ENCODE results near the gene CENPU. TPM values are rescaled to one million over a fixed set of nuclear protein-coding genes. Genes with fewer than 3 reads are reported as not detected.

Gene CENPU
- total RNA-seq, 1 experiment from 2014 or later: 124 TPM

DNA sequence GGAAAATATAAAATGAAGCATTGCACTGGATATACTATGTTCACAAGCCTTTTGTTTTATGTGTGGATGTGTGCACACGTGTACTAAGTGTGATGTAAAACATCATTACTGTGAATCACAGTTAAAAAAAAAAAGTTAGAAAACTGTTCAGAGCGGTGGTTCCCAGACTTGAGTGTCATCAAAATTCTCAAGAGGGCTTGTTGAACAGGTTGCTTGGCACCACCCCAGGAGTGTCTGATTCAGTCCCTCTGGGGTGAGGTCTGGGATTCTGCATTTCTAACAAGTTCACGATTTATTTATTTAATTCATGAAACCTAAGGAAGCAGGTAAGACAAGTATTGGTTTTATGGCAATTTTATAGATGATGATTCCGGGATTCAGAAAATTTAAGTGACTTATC is 1.8 kb downstream of the CENPU start:
- Histone ChIP-seq H3K27ac (ENCODE audit: insufficient read length, low read depth, low read length) (no peak overlapping the region), H3K23ac (ENCODE audit: insufficient read length, low read depth, low read length) (no peak overlapping the region), H3K4ac (ENCODE audit: low read depth, low read length) (no peak overlapping the region), H3K14ac (ENCODE audit: insufficient read depth, low read length) (no peak overlapping the region), H3K27me3 (ENCODE audit: insufficient read depth, low read length) (no peaks in the 10 kb centered on the region), H2BK5ac (ENCODE audit: insufficient read length, low read length) (no peak overlapping the region), H4K5ac (ENCODE audit: insufficient read length, low read depth, low read length) (no peak overlapping the region), H3K79me2 (ENCODE audit: insufficient read depth, low read length) (peaks cover 17% of the 10 kb centered on the region; the same call in 1 of the 2 replicates), H3K9me3 (ENCODE audit: control insufficient read depth, low read depth, low read length) (no peaks in the 10 kb centered on the region), H3K56ac (ENCODE audit: insufficient read length, low read depth, low read length) (no peak overlapping the region), H3T11ph (ENCODE audit: low read length) (no peak overlapping the region), H2BK12ac (ENCODE audit: insufficient read length, low read depth, low read length) (no peak overlapping the region), H2AK5ac (ENCODE audit: insufficient read length, low read length) (no peak overlapping the region), H2BK15ac (ENCODE audit: low read depth, low read length) (no peak overlapping the region), H4K20me1 (ENCODE audit: control insufficient read depth, insufficient read depth, insufficient read length) (no peaks in the 10 kb centered on the region), H2BK120ac (ENCODE audit: low read depth, low read length, poor library complexity, severe bottlenecking) (no peak overlapping the region), H3K4me2 (ENCODE audit: insufficient read depth, insufficient read length, low read length) (peak overlapping the region; percentile 96), H3K18ac (ENCODE audit: insufficient read length, low read depth, low read length) (no peak overlapping the region), H4K8ac (replicated peaks; ENCODE audit: insufficient read length, low read depth, low read length) (no peak overlapping the region), H3K9ac (ENCODE audit: extremely low read depth, insufficient read length, low read length) (peak overlapping the region; percentile 54), H3K79me1 (ENCODE audit: insufficient read depth, low read depth, low read length, poor library complexity, severe bottlenecking) (peaks cover 6% of the 10 kb centered on the region), H3K23me2 (ENCODE audit: insufficient read length, low read depth, low read length, poor library complexity, severe bottlenecking) (peaks cover 4% of the 10 kb centered on the region), H3K4me1 (ENCODE audit: insufficient read depth, low read length) (no peaks in the 10 kb centered on the region; the same call in 1 of the 2 replicates), H2BK20ac (ENCODE audit: low read depth, low read length, poor library complexity, severe bottlenecking) (no peak overlapping the region), H2AFZ (ENCODE audit: low read length) (no peak overlapping the region), H4K91ac (ENCODE audit: insufficient read length, low read depth, low read length) (no peak overlapping the region)
- no peak for DNase-seq
- Mint-ChIP-seq H3K27me3 (ENCODE audit: low read depth) (peaks cover 2% of the 10 kb centered on the region; the same call in 1 of the 2 replicates), H3K36me3 (ENCODE audit: insufficient read depth in 1 of 3, low read depth in 3 of 3) (peaks cover 29 to 57% (median 52%) of the 10 kb centered on the region in 3 experiments; a peak in 6 of 7 replicates), H3K4me1 (peaks cover 39 to 47% of the 10 kb centered on the region in 2 experiments), H3K4me3 (peak overlapping the region; percentile 90), H3K27ac (peak overlapping the region in 2 of 3 experiments; percentile 72 to 97; a peak in 3 of 7 replicates), H3K9me3 (no peaks in the 10 kb centered on the region)
- WGBS (ENCODE audit: extremely low coverage, insufficient read length, low lambda C conversion rate): no CpG with 5 or more reads among the region's 4 CpGs
- TF ChIP-seq, protein P1, sequence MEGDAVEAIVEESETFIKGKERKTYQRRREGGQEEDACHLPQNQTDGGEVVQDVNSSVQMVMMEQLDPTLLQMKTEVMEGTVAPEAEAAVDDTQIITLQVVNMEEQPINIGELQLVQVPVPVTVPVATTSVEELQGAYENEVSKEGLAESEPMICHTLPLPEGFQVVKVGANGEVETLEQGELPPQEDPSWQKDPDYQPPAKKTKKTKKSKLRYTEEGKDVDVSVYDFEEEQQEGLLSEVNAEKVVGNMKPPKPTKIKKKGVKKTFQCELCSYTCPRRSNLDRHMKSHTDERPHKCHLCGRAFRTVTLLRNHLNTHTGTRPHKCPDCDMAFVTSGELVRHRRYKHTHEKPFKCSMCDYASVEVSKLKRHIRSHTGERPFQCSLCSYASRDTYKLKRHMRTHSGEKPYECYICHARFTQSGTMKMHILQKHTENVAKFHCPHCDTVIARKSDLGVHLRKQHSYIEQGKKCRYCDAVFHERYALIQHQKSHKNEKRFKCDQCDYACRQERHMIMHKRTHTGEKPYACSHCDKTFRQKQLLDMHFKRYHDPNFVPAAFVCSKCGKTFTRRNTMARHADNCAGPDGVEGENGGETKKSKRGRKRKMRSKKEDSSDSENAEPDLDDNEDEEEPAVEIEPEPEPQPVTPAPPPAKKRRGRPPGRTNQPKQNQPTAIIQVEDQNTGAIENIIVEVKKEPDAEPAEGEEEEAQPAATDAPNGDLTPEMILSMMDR (conservative IDR thresholded peaks at IDR 0.05): no peak

Data from H9 (cell line).